Caco-2 (cell line): ENCODE measurements around the gene HSPG2. TPM values are rescaled to one million over a fixed set of nuclear protein-coding genes. Genes with fewer than 3 reads are reported as not detected.

Source experiments
- BruUV-seq: library from RNA; stranded (reverse); fragments of 400-500 nt; replicated peaks from 2 replicates; lab custom pipeline; 2021; lab: Mats Ljungman, UMichigan
- CTCF ChIA-PET: fragments of 300-600 bp; sonication (Branson Sonifier 250); formaldehyde crosslinking; loops from one replicate; lab custom pipeline; 2022; ENCODE audit warnings: antibody characterized with exemption; lab: Charles Lee
- POLR2A ChIA-PET: fragments of 300-600 bp; sonication (Branson Sonifier 250); formaldehyde crosslinking; loops from one replicate; lab custom pipeline; 2022; ENCODE audit warnings: antibody characterized with exemption; lab: Charles Lee
- DNase-seq, 2 experiments: peaks; one replicate each; pipeline versions ENCODE4 v3.0.0 to v3.0.0-alpha.2; 2020 to 2022
- H3K27me3 ChIP-seq: replicated peaks from 2 replicates; pipeline ENCODE4 v1.6.0; 2011; ENCODE audit warnings: low read length; ENCODE audit not compliant: control insufficient read depth, insufficient read depth
- H3K36me3 ChIP-seq: 2 replicates; pipeline ENCODE4 v1.5.1; 2011; ENCODE audit warnings: low read length; ENCODE audit not compliant: control insufficient read depth, insufficient read depth
- H3K4me1 ChIP-seq: fragments of 250-450 bp; sonication (Bioruptor Pico); 2 replicates; pipeline ENCODE4 v1.5.1; 2020; ENCODE audit warnings: mild to moderate bottlenecking
- H3K4me3 ChIP-seq: 2 replicates; pipeline ENCODE4 v1.5.1; 2011; ENCODE audit warnings: low read depth, mild to moderate bottlenecking, control low read depth, low read length
- H3K9me3 ChIP-seq: fragments of 250-450 bp; sonication (Bioruptor Pico); 2 replicates; pipeline ENCODE4 v1.5.1; 2020; ENCODE audit warnings: mild to moderate bottlenecking, moderate library complexity
- H3K27ac Mint-ChIP-seq: one replicate; pipeline ENCODE4 v1.8.0; 2022; ENCODE audit warnings: mixed read lengths; ENCODE audit not compliant: unreplicated experiment
- H3K27me3 Mint-ChIP-seq: one replicate; pipeline ENCODE4 v1.8.0; 2022; ENCODE audit warnings: mixed read lengths; ENCODE audit not compliant: insufficient read depth, unreplicated experiment
- H3K36me3 Mint-ChIP-seq: one replicate; pipeline ENCODE4 v1.8.0; 2022; ENCODE audit warnings: mild to moderate bottlenecking, mixed read lengths; ENCODE audit not compliant: insufficient read depth, unreplicated experiment
- H3K4me1 Mint-ChIP-seq: one replicate; pipeline ENCODE4 v1.8.0; 2022; ENCODE audit warnings: low read depth, mixed read lengths; ENCODE audit not compliant: unreplicated experiment
- H3K4me3 Mint-ChIP-seq: one replicate; pipeline ENCODE4 v1.8.0; 2022; ENCODE audit warnings: mild to moderate bottlenecking, moderate library complexity, mixed read lengths; ENCODE audit not compliant: unreplicated experiment
- H3K9me3 Mint-ChIP-seq: one replicate; pipeline ENCODE4 v1.8.0; 2022; ENCODE audit warnings: mixed read lengths; ENCODE audit not compliant: unreplicated experiment
- CTCF ChIP-seq, 2 experiments: fragments of 200-600 bp in 1 of 2; IDR thresholded peaks; 1 replicate in 1 of 2; 2 replicates in 1 of 2; pipeline versions ENCODE4 v1.5.1 to v1.8.0; 2011 to 2022; ENCODE audit warnings: antibody characterized with exemption in 1 of 2, control low read depth in 1 of 2, inconsistent platforms in 1 of 2, low read depth in 1 of 2, low read length in 1 of 2, mild to moderate bottlenecking in 1 of 2, moderate library complexity in 1 of 2; ENCODE audit not compliant: insufficient read depth in 1 of 2, severe bottlenecking in 1 of 2, unreplicated experiment in 1 of 2
- intact Hi-C: fragments of 100-400 bp; cut with micrococcal nuclease; formaldehyde crosslinking; loops from one replicate; pipeline ENCODE4 v1.10.0; 2022; ENCODE audit not compliant: unreplicated experiment
- total RNA-seq: library from RNA; stranded (reverse); gene quantifications from 2 replicates; pipeline ENCODE4 v1.2.3, GENCODE V29; 2022

The HSPG2 gene
- total RNA-seq, 1 experiment from 2014 or later = 237 TPM

DNA sequence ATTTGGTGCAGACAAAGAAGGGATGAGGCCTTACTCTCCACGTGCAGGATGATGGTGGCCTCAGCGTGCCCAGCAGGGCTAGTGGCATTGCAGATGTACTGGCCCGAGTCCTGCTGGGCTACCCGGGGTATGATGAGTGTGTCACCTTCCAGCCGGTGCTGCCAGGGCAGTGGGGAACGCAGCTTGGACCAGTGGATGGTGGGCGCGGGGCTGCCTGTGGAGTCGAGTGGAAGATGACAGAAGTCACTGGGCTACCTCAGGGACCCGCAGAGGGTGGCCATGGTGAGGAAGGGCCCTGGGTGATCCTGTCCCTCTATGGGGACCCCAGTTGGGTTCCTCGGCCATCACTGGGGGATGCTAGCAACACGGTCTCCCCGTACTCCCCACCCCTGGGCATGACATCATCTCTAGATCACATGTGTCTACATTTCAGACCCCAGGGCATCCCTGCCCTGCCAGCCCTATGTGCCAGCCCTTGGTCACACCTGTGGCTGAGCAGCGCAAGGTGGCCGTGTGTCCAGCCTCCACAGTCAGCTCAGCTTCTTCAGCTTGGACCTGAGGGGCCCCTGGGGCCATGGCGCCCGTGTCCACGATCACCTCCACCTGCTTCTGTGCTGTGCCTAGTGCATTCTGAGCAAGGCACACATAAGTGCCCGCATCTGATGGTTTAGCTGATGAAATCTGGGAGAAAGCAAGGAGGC, 97.6 kb downstream of the HSPG2 start:
- Histone ChIP-seq H3K27me3 (no peaks in the 10 kb centered on the region), H3K4me1 (no peaks in the 10 kb centered on the region), H3K36me3 (peaks cover 16% of the 10 kb centered on the region), H3K9me3 (no peaks in the 10 kb centered on the region), H3K4me3 (no peak overlapping the region)
- DNase-seq = no peak
- CTCF ChIA-PET = no interaction called here
- H3K4me3 Mint-ChIP-seq = no peak overlapping the region
- POLR2A ChIA-PET = no interaction called here
- H3K36me3 Mint-ChIP-seq = peaks cover 79% of the 10 kb centered on the region
- no peaks in the 10 kb centered on the region for H3K4me1 Mint-ChIP-seq
- BruUV-seq = no TSS peak
- H3K27ac Mint-ChIP-seq = no peak overlapping the region
- no peak for TF ChIP-seq CTCF (IDR thresholded peaks at IDR 0.05; ENCODE audit: insufficient read depth in 1 of 2, low read depth in 1 of 2, low read length in 1 of 2, severe bottlenecking in 1 of 2, unreplicated experiment in 1 of 2)
- no peaks in the 10 kb centered on the region for H3K9me3 Mint-ChIP-seq
- H3K27me3 Mint-ChIP-seq = no peaks in the 10 kb centered on the region
- intact Hi-C loops = no loop called here

- Histone ChIP-seq H3K27me3 (no peaks in the 10 kb centered on the region), H3K4me3 (no peak overlapping the region), H3K9me3 (no peaks in the 10 kb centered on the region), H3K4me1 (no peaks in the 10 kb centered on the region), H3K36me3 (peaks cover 16% of the 10 kb centered on the region)
- Mint-ChIP-seq H3K36me3 (peaks cover 79% of the 10 kb centered on the region), H3K9me3 (no peaks in the 10 kb centered on the region), H3K4me3 (no peak overlapping the region), H3K27me3 (no peaks in the 10 kb centered on the region), H3K4me1 (no peaks in the 10 kb centered on the region), H3K27ac (no peak overlapping the region)
- CTCF ChIA-PET = no interaction called here
- DNase-seq = no peak
- TF ChIP-seq CTCF (IDR thresholded peaks at IDR 0.05; ENCODE audit: insufficient read depth in 1 of 2, low read depth in 1 of 2, low read length in 1 of 2, severe bottlenecking in 1 of 2, unreplicated experiment in 1 of 2) = no peak
- POLR2A ChIA-PET = no interaction called here
- no TSS peak for BruUV-seq
- intact Hi-C loops = no loop called here
Measured at GRCh38 chr1:21838359-21839157, 98.6 kb downstream of the HSPG2 start.

- Histone ChIP-seq H3K36me3 (peaks cover 14% of the 10 kb centered on the region), H3K27me3 (no peaks in the 10 kb centered on the region), H3K4me3 (no peak overlapping the region), H3K9me3 (no peaks in the 10 kb centered on the region), H3K4me1 (no peaks in the 10 kb centered on the region)
- no TSS peak for BruUV-seq
- Mint-ChIP-seq H3K9me3 (no peaks in the 10 kb centered on the region), H3K4me1 (no peaks in the 10 kb centered on the region), H3K27me3 (no peaks in the 10 kb centered on the region), H3K4me3 (no peak overlapping the region), H3K27ac (no peak overlapping the region), H3K36me3 (peaks cover 81% of the 10 kb centered on the region)
- ChIA-PET POLR2A (no interaction called here), CTCF (no interaction called here)
- DNase-seq = no peak
- no peak for TF ChIP-seq CTCF (IDR thresholded peaks at IDR 0.05; ENCODE audit: insufficient read depth in 1 of 2, low read depth in 1 of 2, low read length in 1 of 2, severe bottlenecking in 1 of 2, unreplicated experiment in 1 of 2)
- intact Hi-C loops = no loop called here
Measured at GRCh38 chr1:21837476-21837875, 99.6 kb downstream of the HSPG2 start.
